Adrenal gland (tissue), 19 donors: ENCODE results near the gene ZFP3. TPM values are rescaled to one million over a fixed set of nuclear protein-coding genes. Genes with fewer than 3 reads are reported as not detected.
"Not testable (repeated sequence)": the region's sequence is repeated elsewhere in the genome, so short reads cannot be mapped to it uniquely, and the experiment has no call there.

Experiments used
- DNase-seq, 7 donors: peaks; one replicate each; pipeline ENCODE4 v3.0.0-alpha.2; 2019 to 2020
- H3K27ac ChIP-seq, 5 donors: fragments of 200-600 bp; sonication (generic) in 4 of 5; 1 replicate in 3 of 5; 2 replicates in 2 of 5; pipeline versions ENCODE4 v1.5.1 to v1.8.0; 2016 to 2020; ENCODE audit warnings: mild to moderate bottlenecking in 1 of 5
- H3K27me3 ChIP-seq: fragments of 200-600 bp; 2 replicates; pipeline ENCODE4 v1.8.0; 2021
- H3K36me3 ChIP-seq, 2 donors: fragments of 200-600 bp; replicated peaks in 1 of 2; 1 replicate in 1 of 2; 2 replicates in 1 of 2; pipeline versions ENCODE4 v1.5.1 to v1.8.0; 2018 to 2022
- H3K4me1 ChIP-seq, 2 donors: fragments of 200-600 bp; replicated peaks in 1 of 2; 1 replicate in 1 of 2; 2 replicates in 1 of 2; pipeline versions ENCODE4 v1.5.1 to v1.8.0; 2018 to 2021
- H3K4me3 ChIP-seq, 4 donors: fragments of 200-600 bp; sonication (generic) in 3 of 4; one replicate each; pipeline ENCODE4 v1.5.1; 2016 to 2018
- H3K9me3 ChIP-seq, 3 donors: fragments of 200-600 bp; sonication (generic) in 1 of 3; replicated peaks in 1 of 3; 1 replicate in 2 of 3; 2 replicates in 1 of 3; pipeline versions ENCODE4 v1.5.1 to v1.8.0; 2016 to 2021
- POLR2A ChIP-seq, 2 donors: fragments of 450-650 bp; IDR thresholded peaks; one replicate each; pipeline ENCODE4 v1.6.1; 2017; ENCODE audit warnings: antibody characterized with exemption in 2 of 2, mild to moderate bottlenecking in 2 of 2, moderate library complexity in 1 of 2
- WGBS, 4 donors: extraction: QIAGEN DNeasy Blood & Tissue Kit in 2 of 4; methylation state at CpG; one replicate each; pipeline versions ENCODE4 v1.1.5 to v1.1.7; 2013 to 2017; 5-methylcytosine and 5-hydroxymethylcytosine counted together
- intact Hi-C, 2 donors: fragments of 100-400 bp; cut with DNase I; formaldehyde crosslinking; loops; one replicate each; pipeline versions ENCODE4 v1.14.1 to v1.15.0; 2022 to 2023
- long read RNA-seq, 10 donors: library from polyadenylated mRNA in 3 of 10; unstranded in 2 of 10; stranded (forward) in 1 of 10; transcript quantifications; one replicate each; pipeline ENCODE4 v2.0.0 and lab custom pipeline, GENCODE V29; 2021 to 2026
- polyA plus RNA-seq, 3 donors: library from polyadenylated mRNA; stranded (reverse); fragments of 200-250 nt in 2 of 3; fragments of 350-450 nt in 1 of 3; fragmentation: Illumina TruSeq in 1 of 3; extraction: RNeasy Lipid Tissue Mini Kit (QIAGEN cat#74804) in 1 of 3; gene quantifications; one replicate each; pipeline ENCODE4 v1.2.3, GENCODE V29; 2013 to 2014
- total RNA-seq, 9 donors: library from RNA; depleted of rRNA in 4 of 9; stranded (reverse); fragments of >200 nt in 4 of 9; fragments of 120-200 nt in 1 of 9; fragmentation: NEBNext Ultra II Directional in 1 of 9; extraction: Animal tissue kit (Norgen Biotek cat#: 25700) in 1 of 9; gene quantifications; one replicate each; pipeline versions ENCODE4 v1.1.0 to v1.2.4, GENCODE V29; 2013 to 2023
- TF ChIP-seq, protein P1 (sequence below), 6 experiments: fragments of 450-650 bp in 4 of 6; fragments of 200-600 bp in 2 of 6; sonication (generic) in 1 of 6; IDR thresholded peaks; 1 replicate in 5 of 6; 2 replicates in 1 of 6; pipeline versions ENCODE4 v1.5.1 to v1.8.0; 2016 to 2021; ENCODE audit warnings: antibody characterized with exemption in 6 of 6, mild to moderate bottlenecking in 2 of 6, moderate library complexity in 1 of 6
- donor health status: healthy with polysubstance abuse.
- donor health status: Bipolar disorder and iron deficiency.
- donor health status: DM: yes; HTN: yes; CAD: no.
- donor health status: DM: no; HTN: no; CAD: no.
- donor health status: DM: no; HTN: no; CAD: no.
- donor health status: DM: yes; HTN: yes; CAD: no.

Gene ZFP3
- total RNA-seq (1 to 10 TPM; 2.9 to 6.9 (median 4.4) TPM), polyA plus RNA-seq (1 to 10 TPM; 1.6 to 8.4 (median 1.8) TPM)
- long read RNA-seq, donor 1, full-length matches to known transcripts = 5 of 5 reads
- long read RNA-seq, donor 1, partial matches to known transcripts = 0 of 5 reads
- long read RNA-seq, donor 1, other reads (novel, unspliced or antisense) = 0 of 5 reads
- long read RNA-seq, donor 2, full-length matches to known transcripts = 3 of 3 reads
- long read RNA-seq, donor 2, partial matches to known transcripts = 0 of 3 reads
- long read RNA-seq, donor 2, other reads (novel, unspliced or antisense) = 0 of 3 reads
- long read RNA-seq, donor 3 = 0 reads
- long read RNA-seq, donor 4 = 0 reads
- long read RNA-seq, donor 5, full-length matches to known transcripts = 2 of 2 reads
- long read RNA-seq, donor 5, partial matches to known transcripts = 0 of 2 reads
- long read RNA-seq, donor 5, other reads (novel, unspliced or antisense) = 0 of 2 reads
- long read RNA-seq, donor 6 = 0 reads
- long read RNA-seq, donor 7 = 0 reads
- long read RNA-seq, donor 8, full-length matches to known transcripts = 2 of 2 reads
- long read RNA-seq, donor 8, partial matches to known transcripts = 0 of 2 reads
- long read RNA-seq, donor 8, other reads (novel, unspliced or antisense) = 0 of 2 reads
- long read RNA-seq, donor 9, full-length matches to known transcripts = 1 of 1 reads
- long read RNA-seq, donor 9, partial matches to known transcripts = 0 of 1 reads
- long read RNA-seq, donor 9, other reads (novel, unspliced or antisense) = 0 of 1 reads
- long read RNA-seq, donor 10, full-length matches to known transcripts = 2 of 2 reads
- long read RNA-seq, donor 10, partial matches to known transcripts = 0 of 2 reads
- long read RNA-seq, donor 10, other reads (novel, unspliced or antisense) = 0 of 2 reads

DNA sequence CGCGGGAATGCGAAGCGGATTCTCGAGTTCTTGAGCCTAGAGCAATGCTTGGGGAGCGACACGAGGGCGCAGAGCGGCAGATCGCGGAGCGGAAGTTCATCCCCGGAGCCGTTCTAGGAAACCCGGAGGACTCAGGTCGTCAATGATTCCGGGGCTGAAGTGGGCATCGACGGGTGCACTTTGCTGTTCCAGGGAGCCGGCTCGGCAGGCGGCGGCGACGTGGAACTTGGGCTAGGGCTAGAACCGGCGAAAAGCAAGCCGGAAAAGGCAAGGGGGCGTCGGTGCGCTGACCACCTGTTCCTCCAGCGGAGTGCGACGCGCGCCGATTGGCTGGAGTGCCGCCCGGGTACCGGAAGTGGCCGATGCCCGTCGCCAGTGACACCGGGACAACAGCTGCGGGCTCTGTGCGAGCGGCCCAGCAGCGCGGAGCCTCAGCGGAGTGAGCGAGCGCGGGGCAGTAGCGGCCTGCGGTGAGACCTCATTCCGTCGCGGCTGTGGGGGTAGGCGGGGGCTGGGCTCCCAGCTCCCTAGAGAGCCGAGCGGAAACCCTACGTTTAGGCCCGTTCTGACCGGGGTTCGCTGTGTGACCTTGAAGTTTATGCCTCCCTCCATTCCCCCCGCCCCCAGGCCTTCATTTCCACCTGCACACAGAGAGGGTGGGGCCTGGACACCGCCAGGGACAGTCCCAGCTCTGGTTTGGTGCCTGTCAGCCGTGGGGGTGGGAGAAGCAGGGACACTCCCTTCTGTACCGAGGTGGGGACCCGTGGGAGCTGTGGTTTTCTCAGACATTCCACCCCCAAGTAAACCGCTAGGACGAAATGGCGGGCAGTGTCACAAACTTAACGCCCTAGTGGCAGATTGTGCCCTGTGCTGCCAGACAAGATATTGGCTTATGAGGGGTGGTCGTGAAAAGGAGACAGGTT lies at the start of gene ZFP3:
TSS of gene ZFP3 (plus strand) at position 362 of the 923 bp plus-strand sequence. CDS start 13,038 bp downstream, outside the sequence.
- intact Hi-C loops = no loop called here
- peak; percentile 81 to 91 (median 84) for DNase-seq
- Histone ChIP-seq H3K4me3 (peak within 1 kb of the TSS; percentile 4 to 93 (median 62)), H3K27ac (peak within 1 kb of the TSS in 4 of 5 donors; percentile 2 to 83 (median 42)), H3K36me3 (no peaks in the 10 kb centered on the region), H3K9me3 (no peaks in the 10 kb centered on the region), H3K4me1 (peaks cover 4 to 9% of the 10 kb centered on the region in 2 donors), H3K27me3 (no peaks in the 10 kb centered on the region)
- 1 to 4% (median 2%) methylated on average over 17 to 75 of the region's 75 CpGs for WGBS, 4 donors
- peak; percentile 29 to 40 for TF ChIP-seq POLR2A (IDR thresholded peaks at IDR 0.05)
- TF ChIP-seq, protein P1, sequence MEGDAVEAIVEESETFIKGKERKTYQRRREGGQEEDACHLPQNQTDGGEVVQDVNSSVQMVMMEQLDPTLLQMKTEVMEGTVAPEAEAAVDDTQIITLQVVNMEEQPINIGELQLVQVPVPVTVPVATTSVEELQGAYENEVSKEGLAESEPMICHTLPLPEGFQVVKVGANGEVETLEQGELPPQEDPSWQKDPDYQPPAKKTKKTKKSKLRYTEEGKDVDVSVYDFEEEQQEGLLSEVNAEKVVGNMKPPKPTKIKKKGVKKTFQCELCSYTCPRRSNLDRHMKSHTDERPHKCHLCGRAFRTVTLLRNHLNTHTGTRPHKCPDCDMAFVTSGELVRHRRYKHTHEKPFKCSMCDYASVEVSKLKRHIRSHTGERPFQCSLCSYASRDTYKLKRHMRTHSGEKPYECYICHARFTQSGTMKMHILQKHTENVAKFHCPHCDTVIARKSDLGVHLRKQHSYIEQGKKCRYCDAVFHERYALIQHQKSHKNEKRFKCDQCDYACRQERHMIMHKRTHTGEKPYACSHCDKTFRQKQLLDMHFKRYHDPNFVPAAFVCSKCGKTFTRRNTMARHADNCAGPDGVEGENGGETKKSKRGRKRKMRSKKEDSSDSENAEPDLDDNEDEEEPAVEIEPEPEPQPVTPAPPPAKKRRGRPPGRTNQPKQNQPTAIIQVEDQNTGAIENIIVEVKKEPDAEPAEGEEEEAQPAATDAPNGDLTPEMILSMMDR (IDR thresholded peaks at IDR 0.05) = peak in 3 of 6 experiments; percentile 5 to 30 (median 21)

DNA sequence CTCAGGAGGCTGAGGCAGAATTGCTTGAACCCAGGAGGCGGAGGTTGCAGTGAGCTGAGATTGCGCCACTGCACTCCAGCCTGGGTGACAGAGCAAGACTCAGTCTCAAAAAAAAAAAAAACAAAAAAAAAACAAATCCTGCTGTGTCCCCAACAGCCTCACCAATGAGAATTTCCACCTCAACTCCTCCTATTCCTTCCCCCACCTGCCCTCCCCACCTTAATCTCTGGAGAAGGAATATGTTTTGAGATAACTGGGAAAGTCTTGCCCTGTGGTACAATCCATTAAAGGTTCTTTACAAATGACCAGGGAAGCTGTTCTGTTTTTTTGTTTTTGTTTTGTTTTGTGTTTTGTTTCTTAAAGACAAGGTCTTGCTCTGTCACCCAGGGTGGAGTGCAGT lies 48.1 kb upstream of the ZFP3 start:
- DNase-seq, intact Hi-C loops: not testable (repeated sequence)
- WGBS, 4 donors = 76 to 100% (median 86%) methylated on average over 2 of the region's 2 CpGs

DNA sequence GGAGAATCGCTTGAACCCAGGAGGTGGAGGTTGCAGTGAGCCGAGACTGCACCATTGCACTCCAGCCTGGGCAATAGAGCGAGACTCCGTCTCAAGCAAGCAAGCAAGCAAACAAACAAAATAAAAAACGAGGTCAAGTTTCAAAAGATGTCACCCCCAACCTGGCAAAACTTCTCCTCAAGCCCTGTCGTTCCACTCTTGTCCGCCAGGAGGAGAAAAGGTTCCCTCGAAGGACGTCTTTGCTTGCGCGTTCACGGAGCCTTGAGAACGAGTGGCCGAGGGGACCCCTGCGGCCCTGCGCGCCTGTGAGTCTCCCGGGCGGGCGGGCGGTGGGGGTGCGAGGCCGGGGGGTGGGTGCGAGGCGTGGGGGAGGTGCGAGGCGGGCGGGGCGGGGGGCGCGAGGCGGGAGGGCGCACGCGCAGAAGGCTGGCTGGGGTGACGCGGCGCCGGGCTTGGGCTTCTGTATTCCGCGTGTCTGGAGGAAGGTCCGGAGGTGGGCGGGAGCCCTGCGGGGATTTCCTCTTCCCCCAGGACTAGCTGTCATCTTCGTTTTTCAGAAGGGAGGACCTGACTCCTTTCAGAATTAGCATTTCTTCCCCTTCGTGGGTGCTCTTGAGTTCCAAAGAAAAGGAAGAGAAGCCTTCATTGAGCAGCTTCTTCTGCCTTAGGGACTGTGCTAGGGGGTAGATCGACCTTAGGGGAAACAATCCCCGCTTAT lies 46.7 kb upstream of the ZFP3 start:
- Histone ChIP-seq H3K36me3 (no peaks in the 10 kb centered on the region), H3K27me3 (peaks cover 6% of the 10 kb centered on the region), H3K4me1 (peaks cover 0 to 3% of the 10 kb centered on the region in 2 donors), H3K4me3 (peak overlapping the region in 2 of 4 donors; percentile 25 to 57), H3K27ac (peak overlapping the region in 2 of 5 donors; percentile 34 to 79), H3K9me3 (no peaks in the 10 kb centered on the region)
- TF ChIP-seq, protein P1 (IDR thresholded peaks at IDR 0.05) = peak; percentile 67 to 84 (median 72)
- TF ChIP-seq POLR2A (IDR thresholded peaks at IDR 0.05) = no peak
- intact Hi-C loops = no loop called here
- DNase-seq = peak; percentile 67 to 89 (median 74)
- WGBS, 4 donors = 3 to 13% (median 4%) methylated on average over 11 to 48 of the region's 48 CpGs

More for the DNA sequence above, 48.1 kb upstream of the ZFP3 start:
- H3K27ac ChIP-seq, H3K4me1 ChIP-seq, H3K9me3 ChIP-seq, H3K36me3 ChIP-seq, H3K27me3 ChIP-seq, H3K4me3 ChIP-seq: not testable (repeated sequence)

DNA sequence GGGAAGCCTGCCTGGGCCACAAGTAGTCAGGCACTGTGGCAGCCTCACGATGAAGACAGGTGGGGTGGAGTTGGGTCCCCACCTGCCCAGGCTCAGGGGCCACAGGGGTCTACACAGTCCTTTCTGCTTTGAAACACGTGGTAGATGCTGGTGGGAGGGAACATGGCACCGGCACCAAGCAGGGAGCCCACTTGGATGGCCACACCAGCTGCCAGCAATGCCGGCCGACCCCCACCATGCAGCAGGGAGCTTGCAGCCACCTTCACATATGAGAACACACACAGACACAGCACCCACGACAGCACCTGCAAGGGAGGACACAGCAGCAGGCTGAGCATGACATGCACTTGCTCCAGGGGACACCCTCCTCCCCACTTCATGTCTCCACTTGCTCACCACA lies 45.4 kb upstream of the ZFP3 start:
- TF ChIP-seq POLR2A (IDR thresholded peaks at IDR 0.05) = no peak
- TF ChIP-seq, protein P1 (IDR thresholded peaks at IDR 0.05) = no peak
- no peak for DNase-seq
- Histone ChIP-seq H3K36me3 (no peaks in the 10 kb centered on the region), H3K4me3 (no peak overlapping the region), H3K4me1 (peaks cover 0 to 3% of the 10 kb centered on the region in 2 donors), H3K27ac (no peak overlapping the region), H3K27me3 (peaks cover 6% of the 10 kb centered on the region), H3K9me3 (no peaks in the 10 kb centered on the region)
- WGBS, 4 donors = 80 to 100% (median 95%) methylated on average over 1 to 6 of the region's 6 CpGs
- intact Hi-C loops = no loop called here
